Caco-2 (cell line): ENCODE measurements around the gene AJAP1. TPM values are rescaled to one million over a fixed set of nuclear protein-coding genes. Genes with fewer than 3 reads are reported as not detected.

ENCODE experiments used
- BruUV-seq: library from RNA; stranded (reverse); fragments of 400-500 nt; replicated peaks from 2 replicates; lab custom pipeline; 2021; lab: Mats Ljungman, UMichigan
- CTCF ChIA-PET: fragments of 300-600 bp; sonication (Branson Sonifier 250); formaldehyde crosslinking; loops from one replicate; lab custom pipeline; 2022; ENCODE audit warnings: antibody characterized with exemption; lab: Charles Lee
- POLR2A ChIA-PET: fragments of 300-600 bp; sonication (Branson Sonifier 250); formaldehyde crosslinking; loops from one replicate; lab custom pipeline; 2022; ENCODE audit warnings: antibody characterized with exemption; lab: Charles Lee
- DNase-seq, 2 experiments: peaks; one replicate each; pipeline versions ENCODE4 v3.0.0 to v3.0.0-alpha.2; 2020 to 2022
- H3K27me3 ChIP-seq: replicated peaks from 2 replicates; pipeline ENCODE4 v1.6.0; 2011; ENCODE audit warnings: low read length; ENCODE audit not compliant: control insufficient read depth, insufficient read depth
- H3K36me3 ChIP-seq: 2 replicates; pipeline ENCODE4 v1.5.1; 2011; ENCODE audit warnings: low read length; ENCODE audit not compliant: control insufficient read depth, insufficient read depth
- H3K4me1 ChIP-seq: fragments of 250-450 bp; sonication (Bioruptor Pico); 2 replicates; pipeline ENCODE4 v1.5.1; 2020; ENCODE audit warnings: mild to moderate bottlenecking
- H3K4me3 ChIP-seq: 2 replicates; pipeline ENCODE4 v1.5.1; 2011; ENCODE audit warnings: low read depth, mild to moderate bottlenecking, control low read depth, low read length
- H3K9me3 ChIP-seq: fragments of 250-450 bp; sonication (Bioruptor Pico); 2 replicates; pipeline ENCODE4 v1.5.1; 2020; ENCODE audit warnings: mild to moderate bottlenecking, moderate library complexity
- H3K27ac Mint-ChIP-seq: one replicate; pipeline ENCODE4 v1.8.0; 2022; ENCODE audit warnings: mixed read lengths; ENCODE audit not compliant: unreplicated experiment
- H3K27me3 Mint-ChIP-seq: one replicate; pipeline ENCODE4 v1.8.0; 2022; ENCODE audit warnings: mixed read lengths; ENCODE audit not compliant: insufficient read depth, unreplicated experiment
- H3K36me3 Mint-ChIP-seq: one replicate; pipeline ENCODE4 v1.8.0; 2022; ENCODE audit warnings: mild to moderate bottlenecking, mixed read lengths; ENCODE audit not compliant: insufficient read depth, unreplicated experiment
- H3K4me1 Mint-ChIP-seq: one replicate; pipeline ENCODE4 v1.8.0; 2022; ENCODE audit warnings: low read depth, mixed read lengths; ENCODE audit not compliant: unreplicated experiment
- H3K4me3 Mint-ChIP-seq: one replicate; pipeline ENCODE4 v1.8.0; 2022; ENCODE audit warnings: mild to moderate bottlenecking, moderate library complexity, mixed read lengths; ENCODE audit not compliant: unreplicated experiment
- H3K9me3 Mint-ChIP-seq: one replicate; pipeline ENCODE4 v1.8.0; 2022; ENCODE audit warnings: mixed read lengths; ENCODE audit not compliant: unreplicated experiment
- intact Hi-C: fragments of 100-400 bp; cut with micrococcal nuclease; formaldehyde crosslinking; loops from one replicate; pipeline ENCODE4 v1.10.0; 2022; ENCODE audit not compliant: unreplicated experiment
- total RNA-seq: library from RNA; stranded (reverse); gene quantifications from 2 replicates; pipeline ENCODE4 v1.2.3, GENCODE V29; 2022
- TF ChIP-seq, protein P1 (sequence below), 2 experiments: fragments of 200-600 bp in 1 of 2; IDR thresholded peaks; 1 replicate in 1 of 2; 2 replicates in 1 of 2; pipeline versions ENCODE4 v1.5.1 to v1.8.0; 2011 to 2022; ENCODE audit warnings: antibody characterized with exemption in 1 of 2, control low read depth in 1 of 2, inconsistent platforms in 1 of 2, low read depth in 1 of 2, low read length in 1 of 2, mild to moderate bottlenecking in 1 of 2, moderate library complexity in 1 of 2; ENCODE audit not compliant: insufficient read depth in 1 of 2, severe bottlenecking in 1 of 2, unreplicated experiment in 1 of 2

AJAP1 gene
- total RNA-seq, 1 experiment from 2014 or later, result not detected

DNA sequence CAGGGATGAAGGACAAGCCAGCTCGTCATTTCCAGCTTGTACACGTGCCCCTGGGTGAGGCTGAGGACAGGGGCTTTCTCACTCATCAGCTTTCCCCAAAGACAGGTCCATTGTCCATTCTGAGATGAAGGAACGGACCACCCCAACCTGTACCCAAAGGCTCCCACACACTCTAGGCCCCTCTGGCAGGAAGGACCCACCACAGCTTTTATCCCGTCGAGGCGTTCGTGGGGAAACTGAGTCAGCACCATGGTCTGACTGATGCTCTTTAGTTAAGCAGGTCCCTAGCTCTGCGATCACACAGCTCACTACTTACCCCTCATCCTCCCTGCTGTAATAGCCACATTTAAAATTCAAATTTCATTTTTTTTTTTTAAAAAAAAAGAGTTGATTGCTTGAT, 117.3 kb downstream of the AJAP1 start:
- no peaks in the 10 kb centered on the region for H3K4me1 Mint-ChIP-seq
- POLR2A ChIA-PET, result no interaction called here

DNA sequence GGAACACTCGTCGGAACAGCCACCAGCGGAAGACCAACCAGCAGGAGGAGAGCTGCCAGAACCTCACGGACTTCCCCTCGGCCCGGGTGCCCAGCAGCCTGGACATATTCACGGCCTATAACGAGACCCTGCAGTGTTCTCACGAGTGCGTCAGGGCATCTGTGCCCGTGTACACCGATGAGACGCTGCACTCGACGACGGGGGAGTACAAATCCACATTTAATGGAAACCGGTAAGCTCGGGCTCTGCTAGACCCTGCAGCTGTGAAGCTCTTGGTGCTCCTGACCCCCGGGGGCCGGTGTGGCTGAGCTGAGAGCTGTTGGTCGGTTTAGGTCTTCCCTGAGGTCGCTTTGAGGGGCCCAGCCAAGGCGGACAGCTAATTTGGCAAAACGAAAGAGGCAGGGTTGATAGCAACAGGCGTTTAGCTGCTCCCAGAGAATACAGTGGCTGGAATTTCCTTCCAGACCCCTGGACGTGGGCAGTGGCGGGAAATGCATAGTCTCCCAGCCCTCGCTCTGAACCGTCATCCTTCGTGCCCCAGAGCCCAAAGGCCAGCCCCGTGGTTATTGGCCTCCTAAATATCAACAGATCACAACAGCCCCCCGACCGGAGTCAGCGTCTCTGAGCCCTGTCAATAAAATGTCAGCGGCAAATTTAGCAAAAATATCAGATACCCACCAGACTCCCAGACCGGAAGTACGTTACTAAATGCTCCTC, 118.0 kb downstream of the AJAP1 start:
- TF ChIP-seq, protein P1, sequence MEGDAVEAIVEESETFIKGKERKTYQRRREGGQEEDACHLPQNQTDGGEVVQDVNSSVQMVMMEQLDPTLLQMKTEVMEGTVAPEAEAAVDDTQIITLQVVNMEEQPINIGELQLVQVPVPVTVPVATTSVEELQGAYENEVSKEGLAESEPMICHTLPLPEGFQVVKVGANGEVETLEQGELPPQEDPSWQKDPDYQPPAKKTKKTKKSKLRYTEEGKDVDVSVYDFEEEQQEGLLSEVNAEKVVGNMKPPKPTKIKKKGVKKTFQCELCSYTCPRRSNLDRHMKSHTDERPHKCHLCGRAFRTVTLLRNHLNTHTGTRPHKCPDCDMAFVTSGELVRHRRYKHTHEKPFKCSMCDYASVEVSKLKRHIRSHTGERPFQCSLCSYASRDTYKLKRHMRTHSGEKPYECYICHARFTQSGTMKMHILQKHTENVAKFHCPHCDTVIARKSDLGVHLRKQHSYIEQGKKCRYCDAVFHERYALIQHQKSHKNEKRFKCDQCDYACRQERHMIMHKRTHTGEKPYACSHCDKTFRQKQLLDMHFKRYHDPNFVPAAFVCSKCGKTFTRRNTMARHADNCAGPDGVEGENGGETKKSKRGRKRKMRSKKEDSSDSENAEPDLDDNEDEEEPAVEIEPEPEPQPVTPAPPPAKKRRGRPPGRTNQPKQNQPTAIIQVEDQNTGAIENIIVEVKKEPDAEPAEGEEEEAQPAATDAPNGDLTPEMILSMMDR (IDR thresholded peaks at IDR 0.05; ENCODE audit: insufficient read depth in 1 of 2, low read depth in 1 of 2, low read length in 1 of 2, severe bottlenecking in 1 of 2, unreplicated experiment in 1 of 2), result no peak
- no peaks in the 10 kb centered on the region for H3K36me3 Mint-ChIP-seq
- CTCF ChIA-PET, result no interaction called here
- H3K4me3 ChIP-seq, result no peak overlapping the region
- intact Hi-C loops, result no loop called here
- no TSS peak for BruUV-seq
- H3K27me3 Mint-ChIP-seq, result peaks cover 9% of the 10 kb centered on the region
- no peaks in the 10 kb centered on the region for H3K36me3 ChIP-seq
- no peak for DNase-seq
- H3K27me3 ChIP-seq, result no peaks in the 10 kb centered on the region
- no peaks in the 10 kb centered on the region for H3K9me3 Mint-ChIP-seq
- no peaks in the 10 kb centered on the region for H3K9me3 ChIP-seq
- no peaks in the 10 kb centered on the region for H3K4me1 ChIP-seq
- POLR2A ChIA-PET, result no interaction called here
- H3K4me1 Mint-ChIP-seq, result no peaks in the 10 kb centered on the region
- H3K4me3 Mint-ChIP-seq, result no peak overlapping the region
- H3K27ac Mint-ChIP-seq, result no peak overlapping the region

More for the DNA sequence above, 117.3 kb downstream of the AJAP1 start:
- no peak overlapping the region for H3K4me3 Mint-ChIP-seq
- H3K27me3 ChIP-seq, result no peaks in the 10 kb centered on the region
- H3K36me3 Mint-ChIP-seq, result no peaks in the 10 kb centered on the region
- CTCF ChIA-PET, result no interaction called here
- H3K9me3 ChIP-seq, result no peaks in the 10 kb centered on the region
- H3K27ac Mint-ChIP-seq, result no peak overlapping the region
- no TSS peak for BruUV-seq
- DNase-seq, result no peak
- no peaks in the 10 kb centered on the region for H3K9me3 Mint-ChIP-seq
- H3K36me3 ChIP-seq, result no peaks in the 10 kb centered on the region
- no peak overlapping the region for H3K4me3 ChIP-seq
- TF ChIP-seq, protein P1 (IDR thresholded peaks at IDR 0.05; ENCODE audit: insufficient read depth in 1 of 2, low read depth in 1 of 2, low read length in 1 of 2, severe bottlenecking in 1 of 2, unreplicated experiment in 1 of 2), result no peak
- H3K4me1 ChIP-seq, result no peaks in the 10 kb centered on the region
- intact Hi-C loops, result no loop called here
- peaks cover 9% of the 10 kb centered on the region for H3K27me3 Mint-ChIP-seq

DNA sequence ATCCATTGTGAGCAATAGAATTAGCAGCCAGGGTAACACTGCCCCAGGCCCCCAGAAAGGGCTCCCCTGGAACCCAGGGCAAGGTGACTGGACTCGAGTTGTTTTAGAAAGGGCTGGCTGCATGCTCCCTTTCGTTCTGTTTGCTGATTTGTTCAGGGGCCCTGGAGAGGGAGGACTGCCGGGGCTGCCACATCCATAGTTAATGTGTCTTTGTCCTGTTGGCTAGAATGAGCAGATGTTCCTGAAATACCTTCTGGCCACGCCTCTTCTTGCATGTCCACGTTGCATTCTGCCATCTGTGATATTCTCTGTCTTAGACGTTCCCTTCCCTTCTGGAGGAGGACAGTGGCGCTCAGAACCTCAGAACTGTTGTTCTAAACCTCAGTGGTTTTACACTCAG, 118.8 kb downstream of the AJAP1 start:
- Histone ChIP-seq H3K4me3 (no peak overlapping the region), H3K36me3 (no peaks in the 10 kb centered on the region), H3K4me1 (no peaks in the 10 kb centered on the region), H3K27me3 (no peaks in the 10 kb centered on the region), H3K9me3 (no peaks in the 10 kb centered on the region)
- no TSS peak for BruUV-seq
- TF ChIP-seq, protein P1 (IDR thresholded peaks at IDR 0.05; ENCODE audit: insufficient read depth in 1 of 2, low read depth in 1 of 2, low read length in 1 of 2, severe bottlenecking in 1 of 2, unreplicated experiment in 1 of 2), result no peak
- no peak overlapping the region for H3K27ac Mint-ChIP-seq
- DNase-seq, result no peak
- H3K4me1 Mint-ChIP-seq, result no peaks in the 10 kb centered on the region
- no peaks in the 10 kb centered on the region for H3K9me3 Mint-ChIP-seq
- H3K4me3 Mint-ChIP-seq, result no peak overlapping the region
- POLR2A ChIA-PET, result no interaction called here
- intact Hi-C loops, result no loop called here
- peaks cover 9% of the 10 kb centered on the region for H3K27me3 Mint-ChIP-seq
- CTCF ChIA-PET, result no interaction called here
- no peaks in the 10 kb centered on the region for H3K36me3 Mint-ChIP-seq
